Lower leg skin (tissue), 4 donors: ENCODE measurements around the gene GPX4. TPM values are rescaled to one million over a fixed set of nuclear protein-coding genes. Genes with fewer than 3 reads are reported as not detected.

Experiments used
- DNase-seq, 2 donors: peaks; one replicate each; pipeline ENCODE4 v3.0.0-alpha.2; 2019; ENCODE audit warnings: low spot score in 2 of 2
- H3K4me3 ChIP-seq: fragments of 200-600 bp; sonication (generic); 2 replicates; pipeline ENCODE4 v1.5.1; 2017; ENCODE audit warnings: mild to moderate bottlenecking, low read depth; ENCODE audit not compliant: poor library complexity, severe bottlenecking
- CTCF ChIP-seq, 3 donors: fragments of 450-650 bp; IDR thresholded peaks; one replicate each; pipeline ENCODE4 v1.5.1; 2016; ENCODE audit warnings: antibody characterized with exemption in 3 of 3, mild to moderate bottlenecking in 3 of 3, moderate library complexity in 2 of 3
- POLR2A ChIP-seq, 2 donors: fragments of 450-650 bp; IDR thresholded peaks; one replicate each; pipeline ENCODE4 v1.6.1; 2016 to 2017; ENCODE audit warnings: antibody characterized with exemption in 2 of 2, mild to moderate bottlenecking in 1 of 2, moderate library complexity in 1 of 2
- WGBS, 2 donors: methylation state at CpG; one replicate each; pipeline ENCODE4 v1.1.5; 2018; 5-methylcytosine and 5-hydroxymethylcytosine counted together
- intact Hi-C: fragments of 100-400 bp; cut with DNase I; formaldehyde crosslinking; loops from one replicate; pipeline ENCODE4 v1.15.0; 2023; ENCODE audit warnings: low total_unique reads
- total RNA-seq, 4 donors: library from RNA; depleted of rRNA; stranded (reverse); fragments of >200 nt; gene quantifications; one replicate each; pipeline ENCODE4 v1.1.0, GENCODE V29; 2016

GPX4 gene
- total RNA-seq, 4 donors from 2014 or later = 375 to 507 (median 469) TPM

DNA sequence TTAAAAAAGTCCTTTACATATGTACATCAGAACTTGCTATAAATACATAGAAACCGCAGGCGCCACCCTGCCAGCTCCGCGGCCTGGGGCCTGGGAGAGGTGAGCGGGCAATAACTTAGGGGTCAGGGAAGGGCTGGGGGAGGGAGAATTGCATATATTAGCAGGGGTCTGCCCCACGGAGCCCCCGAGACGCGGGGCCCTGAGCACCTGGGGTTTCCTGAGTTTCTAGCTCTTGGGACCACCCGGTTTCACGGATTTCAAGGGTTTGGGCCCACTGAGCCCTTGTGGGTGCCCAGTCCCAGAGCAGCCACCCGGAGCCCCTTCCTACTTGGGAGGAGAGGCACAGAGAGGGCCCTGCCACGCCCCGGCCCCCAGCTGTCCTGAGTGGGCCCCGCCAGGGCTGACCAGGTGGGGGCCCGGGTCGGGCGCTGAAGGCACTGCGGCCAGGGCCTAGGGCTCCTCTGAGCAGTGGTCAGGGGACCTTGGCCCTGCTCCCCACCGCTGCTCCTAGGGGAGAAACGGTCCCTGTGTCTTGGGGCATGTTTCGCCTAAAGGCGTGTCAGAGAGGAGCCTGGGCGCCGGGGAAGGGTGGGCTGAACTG, 4.0 kb downstream of the GPX4 start:
- intact Hi-C loops = no loop called here
- no peak for DNase-seq
- 87 to 88% methylated on average over 20 to 22 of the region's 25 CpGs for WGBS, 2 donors

DNA sequence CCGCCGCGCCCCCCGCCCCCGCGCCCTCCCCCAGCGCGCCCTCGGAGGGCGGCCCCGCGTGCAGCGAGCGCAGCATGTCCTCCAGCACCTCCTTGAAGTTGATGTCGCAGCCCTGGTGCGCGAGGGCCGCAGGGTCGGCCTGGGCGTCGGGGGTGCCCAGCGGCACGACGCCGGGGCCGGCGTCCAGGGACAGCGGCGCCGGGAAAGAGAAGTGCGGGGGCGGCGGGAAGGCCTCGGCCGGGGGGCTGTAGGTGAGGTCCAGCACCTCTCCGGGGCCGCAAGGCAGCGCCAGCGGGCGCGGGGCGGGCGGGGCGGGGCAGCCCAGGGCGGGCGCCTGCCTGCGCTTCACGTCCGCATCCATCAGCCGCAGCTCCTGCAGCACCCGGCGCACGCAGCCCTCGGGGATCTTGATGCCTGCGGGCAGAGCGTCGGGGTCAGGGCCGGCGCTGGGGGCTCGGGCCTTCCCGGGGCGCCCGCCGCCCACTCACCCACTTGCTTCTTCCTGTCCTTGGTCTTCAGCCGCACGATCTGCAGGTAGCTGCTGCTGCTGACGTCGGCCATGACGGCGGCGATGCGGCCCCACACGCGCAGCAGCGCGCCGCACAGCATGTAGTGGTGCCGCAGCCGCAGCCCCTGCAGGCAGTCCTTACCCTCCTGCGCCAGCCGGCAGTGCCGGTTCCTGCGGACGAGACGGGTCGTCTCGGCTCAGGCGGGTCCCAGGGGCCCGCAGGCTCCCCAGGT, 4.7 kb downstream of the GPX4 start:
- no peak overlapping the region for H3K4me3 ChIP-seq
- TF ChIP-seq CTCF (IDR thresholded peaks at IDR 0.05) (no peak), POLR2A (IDR thresholded peaks at IDR 0.05) (no peak)
- intact Hi-C loops = no loop called here
- WGBS, 2 donors = 94% methylated on average over 58 to 74 of the region's 89 CpGs
- DNase-seq = no peak

More for the DNA sequence above, 4.0 kb downstream of the GPX4 start:
- TF ChIP-seq POLR2A (IDR thresholded peaks at IDR 0.05) = no peak
- TF ChIP-seq CTCF (IDR thresholded peaks at IDR 0.05) = no peak
- no peak overlapping the region for H3K4me3 ChIP-seq

- intact Hi-C loops = no loop called here
- TF ChIP-seq POLR2A (IDR thresholded peaks at IDR 0.05) (no peak), CTCF (IDR thresholded peaks at IDR 0.05) (no peak)
- H3K4me3 ChIP-seq = no peak overlapping the region
- WGBS, 2 donors = 78 to 89% methylated on average over 40 to 47 of the region's 48 CpGs
- DNase-seq = no peak
These were observed 5.3 kb downstream of the GPX4 start for GRCh38 chr19:1109032-1109551.

GRCh38 chr19:1109697-1110671, 6.2 kb downstream of the GPX4 start:
- intact Hi-C loops = loop anchor here (10.0 kb wide), 1 partner anchor 75 kb away; no protein-coding TSS in a partner anchor
- WGBS, 2 donors = 91 to 94% methylated on average over 41 to 48 of the region's 54 CpGs
- H3K4me3 ChIP-seq = no peak overlapping the region
- TF ChIP-seq POLR2A (IDR thresholded peaks at IDR 0.05) = no peak
- DNase-seq = no peak

DNA sequence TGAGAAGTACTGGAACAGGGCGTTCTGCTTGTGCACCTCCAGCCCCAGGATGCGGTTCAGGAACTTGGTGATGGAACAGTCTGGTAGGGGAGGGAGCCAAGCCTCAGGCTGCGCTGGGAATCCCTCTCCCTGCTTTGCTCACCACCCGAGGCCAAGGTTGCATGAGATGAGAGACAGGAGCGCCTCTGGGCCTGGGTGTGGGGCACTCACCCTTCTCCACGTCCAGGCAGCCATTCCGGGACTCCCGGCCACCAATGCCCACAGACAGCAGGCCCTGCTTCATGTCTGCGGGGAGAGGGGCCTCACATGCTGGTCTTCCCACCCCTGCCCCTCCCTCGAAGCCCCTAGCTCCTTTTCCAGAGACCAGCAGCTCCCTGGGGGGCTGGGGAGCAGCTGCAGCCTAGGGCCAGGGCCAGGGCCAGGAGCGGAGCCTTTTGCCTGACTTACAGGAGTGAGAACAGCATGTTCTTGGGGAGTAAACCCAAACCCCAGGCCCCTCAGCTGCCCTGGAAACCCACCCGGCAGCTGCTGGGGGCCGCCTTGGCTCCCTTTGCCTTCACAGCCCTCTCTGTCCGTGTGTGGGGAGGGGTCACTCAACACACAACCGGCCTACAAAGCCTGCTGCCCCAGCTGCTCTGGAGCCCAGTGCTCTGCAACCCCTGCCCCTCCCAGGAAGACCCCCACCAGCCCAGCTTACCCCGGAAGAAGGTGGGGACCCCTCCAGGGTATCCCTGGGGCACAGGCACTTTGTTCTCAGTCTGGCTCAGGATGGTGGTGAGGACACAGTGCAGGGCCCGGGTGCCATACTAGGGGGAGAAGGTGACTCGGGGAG, 7.2 kb downstream of the GPX4 start:
- no peak overlapping the region for H3K4me3 ChIP-seq
- no peak for DNase-seq
- TF ChIP-seq POLR2A (IDR thresholded peaks at IDR 0.05) (no peak), CTCF (IDR thresholded peaks at IDR 0.05) (no peak)
- intact Hi-C loops = loop anchor here (10.0 kb wide), 1 partner anchor 74 kb away; no protein-coding TSS in a partner anchor
- WGBS, 2 donors = 70 to 85% methylated on average over 15 of the region's 18 CpGs
